ENCODE data around the gene DHODH. TPM values are rescaled to one million over a fixed set of nuclear protein-coding genes. Genes with fewer than 3 reads are reported as not detected.

DHODH gene
- total and polyA plus RNA-seq, 7 donors = 3.2 to 8.0 (median 4.1) TPM

- no peak for DNase-seq
- Histone ChIP-seq H3K36me3 (peaks cover 0 to 76% (median 9%) of the 10 kb centered on the region in 4 donors), H3K27ac (no peak overlapping the region), H3K9me3 (no peaks in the 10 kb centered on the region), H3K4me3 (no peak overlapping the region), H3K4me1 (no peaks in the 10 kb centered on the region), H3K27me3 (no peaks in the 10 kb centered on the region)
- intact Hi-C loops (cut with DNase I) = no loop called here
- TF ChIP-seq POLR2A (IDR thresholded peaks at IDR 0.05) (no peak), POLR2AphosphoS5 (IDR thresholded peaks at IDR 0.05) (no peak), CTCF (IDR thresholded peaks at IDR 0.05) (no peak), EP300 (IDR thresholded peaks at IDR 0.05) (no peak)
- WGBS, 2 donors = 91 to 92% methylated on average over 9 of the region's 9 CpGs
These were observed 9.9 kb downstream of the DHODH start for GRCh38 chr16:72018470-72018869.

GRCh38 chr16:72021043-72021442 lies 12.5 kb downstream of the DHODH start:
- no peak for DNase-seq
- peaks cover 0 to 84% (median 12%) of the 10 kb centered on the region in 4 donors for H3K36me3 ChIP-seq
- no peaks in the 10 kb centered on the region for H3K9me3 ChIP-seq
- H3K27ac ChIP-seq = no peak overlapping the region
- no peak for TF ChIP-seq POLR2AphosphoS5 (IDR thresholded peaks at IDR 0.05)
- H3K27me3 ChIP-seq = no peaks in the 10 kb centered on the region
- intact Hi-C loops (cut with DNase I) = no loop called here
- no peak overlapping the region for H3K4me3 ChIP-seq
- 91 to 92% methylated on average over 15 of the region's 15 CpGs for WGBS, 2 donors
- no peaks in the 10 kb centered on the region for H3K4me1 ChIP-seq

- no peak overlapping the region for H3K4me3 ChIP-seq
- no peaks in the 10 kb centered on the region for H3K9me3 ChIP-seq
- no peak for DNase-seq
- intact Hi-C loops (cut with DNase I) = no loop called here
- no peaks in the 10 kb centered on the region for H3K4me1 ChIP-seq
- H3K27ac ChIP-seq = no peak overlapping the region
- H3K27me3 ChIP-seq = no peaks in the 10 kb centered on the region
- WGBS, 2 donors = 97% methylated on average over 13 of the region's 13 CpGs
- TF ChIP-seq POLR2A (IDR thresholded peaks at IDR 0.05) (no peak), POLR2AphosphoS5 (IDR thresholded peaks at IDR 0.05) (no peak)
- peaks cover 0 to 83% (median 13%) of the 10 kb centered on the region in 4 donors for H3K36me3 ChIP-seq
These were observed 13.6 kb downstream of the DHODH start for GRCh38 chr16:72022127-72022526.

- no peak for DNase-seq
- Histone ChIP-seq H3K27ac (no peak overlapping the region), H3K36me3 (peaks cover 0 to 81% (median 13%) of the 10 kb centered on the region in 4 donors), H3K27me3 (no peaks in the 10 kb centered on the region), H3K4me3 (no peak overlapping the region), H3K9me3 (no peaks in the 10 kb centered on the region), H3K4me1 (no peaks in the 10 kb centered on the region)
- TF ChIP-seq CTCF (IDR thresholded peaks at IDR 0.05) (no peak), EP300 (IDR thresholded peaks at IDR 0.05) (no peak), POLR2A (IDR thresholded peaks at IDR 0.05) (no peak)
- intact Hi-C loops (cut with DNase I) = no loop called here
- 90 to 91% methylated on average over 10 of the region's 10 CpGs for WGBS, 2 donors
These were observed 15.4 kb downstream of the DHODH start for GRCh38 chr16:72023962-72024361.

GRCh38 chr16:72024862-72025382 lies 16.4 kb downstream of the DHODH start:
- Histone ChIP-seq H3K9me3 (no peaks in the 10 kb centered on the region), H3K36me3 (peaks cover 0 to 73% (median 13%) of the 10 kb centered on the region in 4 donors), H3K27me3 (no peaks in the 10 kb centered on the region), H3K4me3 (no peak overlapping the region), H3K4me1 (no peaks in the 10 kb centered on the region), H3K27ac (no peak overlapping the region)
- intact Hi-C loops (cut with DNase I) = no loop called here
- DNase-seq = no peak
- no peak for TF ChIP-seq CTCF (IDR thresholded peaks at IDR 0.05)
- no peak for TF ChIP-seq EP300 (IDR thresholded peaks at IDR 0.05)
- no peak for TF ChIP-seq POLR2A (IDR thresholded peaks at IDR 0.05)
- no peak for TF ChIP-seq POLR2AphosphoS5 (IDR thresholded peaks at IDR 0.05)
- WGBS, 2 donors = 67 to 76% methylated on average over 6 of the region's 6 CpGs

All from sigmoid colon (tissue), 7 donors.